Esophagus squamous epithelium (tissue), 4 donors: Measurements from ENCODE around the gene TOGARAM2.

ENCODE experiments used
- CTCF ChIP-seq, 6 experiments: fragments of 450-650 bp in 4 of 6; fragments of 200-600 bp in 2 of 6; sonication (generic) in 2 of 6; IDR thresholded peaks; one replicate each; pipeline ENCODE4 v1.5.1; 2016 to 2019; ENCODE audit warnings: antibody characterized with exemption in 6 of 6, mild to moderate bottlenecking in 4 of 6, moderate library complexity in 4 of 6
- POLR2A ChIP-seq, 4 donors: fragments of 450-650 bp; IDR thresholded peaks; one replicate each; pipeline ENCODE4 v1.6.1; 2017; ENCODE audit warnings: antibody characterized with exemption in 4 of 4, mild to moderate bottlenecking in 4 of 4, moderate library complexity in 3 of 4

GRCh38 chr2:29071032-29071975, 90.2 kb downstream of the TOGARAM2 start:
- TF ChIP-seq CTCF (IDR thresholded peaks at IDR 0.05) (no peak), POLR2A (IDR thresholded peaks at IDR 0.05) (no peak)
